ENCODE results near the gene PAPOLA.
"Not testable (repeated sequence)": the region's sequence is repeated elsewhere in the genome, so short reads cannot be mapped to it uniquely, and the experiment has no call there.

GRCh38 chr14:96504353-96504752, 2.2 kb downstream of the PAPOLA start:
- not testable (repeated sequence) for TF ChIP-seq CTCF (IDR thresholded peaks at IDR 0.05); POLR2A (IDR thresholded peaks at IDR 0.05; ENCODE audit: low read depth)

Measured in esophagus muscularis mucosa (tissue), 3 donors.